Left cardiac atrium (tissue), 4 donors: ENCODE data around the gene ZFYVE19. TPM values are rescaled to one million over a fixed set of nuclear protein-coding genes. Genes with fewer than 3 reads are reported as not detected.

ENCODE experiments used
- ATAC-seq, 2 donors: fragments of 200-7000 bp; cut with Tn5 transposase; one replicate each; pipeline ENCODE4 v1.9.1; 2020; ENCODE audit warnings: mild to moderate bottlenecking in 2 of 2, moderate library complexity in 2 of 2
- DNase-seq: peaks from one replicate; pipeline ENCODE4 v3.0.0-alpha.2; 2020
- intact Hi-C, 2 donors: fragments of 100-400 bp; cut with DNase I; formaldehyde crosslinking; loops; one replicate each; pipeline versions ENCODE4 v1.14.1 to v1.15.1; 2022 to 2023
- total RNA-seq, 2 donors: library from RNA; stranded (reverse); fragmentation: NEBNext Ultra II Directional; extraction: Animal tissue kit (Norgen Biotek cat#: 25700); gene quantifications; one replicate each; pipeline ENCODE4 v1.2.1, GENCODE V29; 2021
- donor health status: DM: no; HTN: yes; CAD: no.
- donor health status: DM: no; HTN: yes; CAD: no; lungs with severe emphysema.
- donor health status: DM: yes; HTN: yes; CAD: no.
- donor health status: Dilated cardiomyopathy.

ZFYVE19 gene
- total RNA-seq, 2 donors from 2014 or later: 12.7 to 26.8 TPM

DNA sequence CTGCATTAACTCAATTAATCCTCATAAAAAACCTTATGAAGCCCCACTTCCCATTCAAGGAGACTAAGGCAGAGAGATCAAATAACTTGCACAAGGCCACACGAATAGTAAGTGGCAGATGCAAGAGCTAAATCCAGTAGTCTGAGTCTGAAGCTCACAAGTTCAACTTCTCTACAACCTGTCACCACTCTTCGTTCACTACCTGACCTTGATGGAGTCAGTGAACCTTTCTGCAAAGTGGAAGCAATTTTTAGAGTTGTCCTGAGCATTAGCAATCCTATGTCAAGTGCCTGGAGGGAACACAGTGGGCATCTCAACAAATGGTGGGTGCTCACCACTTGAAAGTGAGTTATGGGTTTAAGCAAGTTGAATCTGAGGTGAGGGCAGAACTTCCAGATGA is 34.9 kb downstream of the ZFYVE19 start:
- DNase-seq (no peak), ATAC-seq (no peak)
- intact Hi-C loops: no loop called here

DNA sequence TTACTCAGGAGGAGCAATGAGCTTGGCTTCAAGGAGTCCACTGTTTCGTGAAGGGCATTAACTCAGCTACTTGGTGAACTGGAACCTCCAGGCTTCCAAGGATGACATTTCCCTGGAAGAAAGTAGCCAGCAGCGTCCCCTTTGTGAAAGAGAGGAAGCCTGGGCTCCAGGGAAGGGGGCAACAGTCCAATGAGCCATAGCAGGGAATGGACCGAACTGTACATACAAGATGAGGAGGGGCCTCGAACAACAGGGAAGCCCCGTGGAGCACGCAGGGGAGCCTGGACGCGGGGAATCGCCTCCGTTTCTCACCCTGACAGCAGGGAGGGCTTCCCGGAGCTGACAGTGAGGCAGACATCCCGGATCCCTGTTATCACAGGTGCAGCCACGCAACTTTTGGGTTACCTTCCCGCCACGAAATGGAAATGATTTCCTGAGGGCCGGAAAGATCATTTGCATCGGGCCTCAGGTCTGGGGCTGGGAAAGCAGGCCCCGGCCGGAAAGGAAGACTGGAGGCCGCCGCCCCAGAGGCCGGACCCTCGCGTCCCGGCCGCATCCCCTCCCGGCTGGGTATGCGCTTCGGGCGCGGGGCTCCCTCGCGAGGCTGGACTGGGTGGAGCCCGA is 36.5 kb downstream of the ZFYVE19 start:
- no peak for ATAC-seq
- DNase-seq: no peak
- intact Hi-C loops: no loop called here

DNA sequence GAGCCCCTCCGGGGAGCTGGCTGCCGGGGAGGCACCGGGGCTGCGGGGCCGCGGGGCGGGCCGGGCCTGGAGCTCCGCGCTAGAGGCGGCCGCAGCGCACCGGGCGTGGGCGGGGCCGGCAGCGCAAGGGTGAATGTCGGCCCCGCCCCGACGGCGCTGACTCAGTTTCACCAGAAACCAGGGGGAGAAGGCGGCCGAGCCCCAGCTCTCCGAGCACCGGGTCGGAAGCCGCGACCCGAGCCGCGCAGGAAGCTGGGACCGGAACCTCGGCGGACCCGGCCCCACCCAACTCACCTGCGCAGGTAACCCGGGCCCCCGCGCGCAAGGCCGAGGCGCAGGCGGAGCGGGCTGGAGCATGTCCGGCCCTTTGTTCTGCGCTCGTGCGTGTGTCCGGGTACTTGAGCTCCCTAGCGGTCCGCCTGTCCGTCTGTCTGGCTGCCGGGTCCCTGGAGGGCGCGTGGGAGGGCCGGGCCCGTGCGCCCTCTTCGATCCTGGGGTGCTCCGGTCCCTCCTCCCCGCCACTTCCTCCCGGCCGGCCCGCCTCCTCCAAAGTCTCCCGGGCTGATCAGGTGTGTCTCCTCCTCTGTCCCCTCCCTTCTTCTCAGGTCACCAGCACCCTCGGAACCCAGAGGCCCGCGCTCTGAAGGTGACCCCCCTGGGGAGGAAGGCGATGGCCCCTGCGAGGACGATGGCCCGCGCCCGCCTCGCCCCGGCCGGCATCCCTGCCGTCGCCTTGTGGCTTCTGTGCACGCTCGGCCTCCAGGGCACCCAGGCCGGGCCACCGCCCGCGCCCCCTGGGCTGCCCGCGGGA is 37.2 kb downstream of the ZFYVE19 start, which contains the start of gene SPINT1:
TSS of gene SPINT1 (plus strand) at position 164 of the 811 bp plus-strand sequence. CDS start at position 671, 507 bp downstream.
- peak; percentile 55 to 66 for ATAC-seq
- peak; percentile 36 for DNase-seq
- intact Hi-C loops: no loop called here

DNA sequence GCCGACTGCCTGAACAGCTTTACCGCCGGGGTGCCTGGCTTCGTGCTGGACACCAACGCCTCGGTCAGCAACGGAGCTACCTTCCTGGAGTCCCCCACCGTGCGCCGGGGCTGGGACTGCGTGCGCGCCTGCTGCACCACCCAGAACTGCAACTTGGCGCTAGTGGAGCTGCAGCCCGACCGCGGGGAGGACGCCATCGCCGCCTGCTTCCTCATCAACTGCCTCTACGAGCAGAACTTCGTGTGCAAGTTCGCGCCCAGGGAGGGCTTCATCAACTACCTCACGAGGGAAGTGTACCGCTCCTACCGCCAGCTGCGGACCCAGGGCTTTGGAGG is 37.8 kb downstream of the ZFYVE19 start:
- intact Hi-C loops: no loop called here
- ATAC-seq (peak; percentile 25 to 33), DNase-seq (peak; percentile 34)

DNA sequence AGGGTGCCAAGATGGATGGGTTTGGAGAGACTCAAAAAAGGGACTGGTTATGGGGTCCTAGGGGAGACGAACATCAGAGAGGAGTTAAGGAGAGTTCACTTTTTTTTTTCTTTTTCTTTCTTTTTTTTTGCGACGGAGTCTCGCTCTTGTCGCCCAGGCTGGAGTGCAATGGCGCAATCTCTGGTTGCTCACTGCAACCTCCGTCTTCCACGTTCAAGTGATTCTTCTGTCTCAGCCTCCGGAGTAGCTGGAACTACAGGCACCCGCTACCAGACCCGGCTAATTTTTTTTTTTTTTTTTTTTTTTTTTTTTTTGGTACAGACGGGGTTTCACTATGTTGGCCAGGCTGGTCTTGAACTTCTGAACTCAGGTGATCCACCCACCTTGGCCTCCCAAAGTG is 38.1 kb downstream of the ZFYVE19 start:
- intact Hi-C loops: no loop called here
- DNase-seq (no peak), ATAC-seq (no peak)

DNA sequence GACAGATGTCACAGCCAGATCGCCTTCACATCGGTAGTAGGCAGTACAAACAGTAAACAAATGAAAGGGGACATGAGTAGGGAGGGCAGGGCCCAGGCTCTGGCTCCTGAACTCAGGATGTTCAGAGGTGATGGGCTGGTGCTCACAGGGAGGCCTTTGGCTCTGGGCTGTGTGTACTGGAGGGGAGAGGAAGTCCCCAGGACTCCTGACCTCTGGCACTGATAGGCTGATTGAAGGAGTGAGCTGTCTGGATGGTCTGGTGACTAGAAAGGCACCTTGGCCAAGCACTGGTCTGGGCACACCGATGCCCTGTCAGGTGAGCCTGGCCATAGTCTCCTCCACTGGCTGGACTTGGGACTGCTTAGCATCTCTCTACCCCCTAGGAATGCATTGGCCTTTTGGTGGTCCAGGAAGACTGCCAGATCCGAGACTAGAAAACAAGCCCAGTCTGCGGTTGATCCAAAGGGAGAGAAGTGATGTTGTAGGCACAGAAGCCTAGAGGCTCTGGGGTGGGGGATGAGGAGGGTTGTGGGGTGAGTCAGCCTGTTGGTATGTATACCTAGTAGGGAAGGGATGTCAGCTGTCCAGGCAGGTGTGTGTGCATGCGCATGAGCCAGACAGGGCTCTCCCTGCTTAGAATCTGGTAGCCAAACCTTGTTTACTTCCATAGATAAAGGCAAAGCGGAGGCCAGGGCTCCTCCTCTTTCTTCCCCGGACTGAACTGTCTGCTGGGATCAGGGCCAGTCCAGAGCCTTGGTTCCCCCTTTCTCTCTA is 38.8 kb downstream of the ZFYVE19 start:
- intact Hi-C loops: no loop called here
- ATAC-seq: peak; percentile 14 to 61
- DNase-seq: no peak

DNA sequence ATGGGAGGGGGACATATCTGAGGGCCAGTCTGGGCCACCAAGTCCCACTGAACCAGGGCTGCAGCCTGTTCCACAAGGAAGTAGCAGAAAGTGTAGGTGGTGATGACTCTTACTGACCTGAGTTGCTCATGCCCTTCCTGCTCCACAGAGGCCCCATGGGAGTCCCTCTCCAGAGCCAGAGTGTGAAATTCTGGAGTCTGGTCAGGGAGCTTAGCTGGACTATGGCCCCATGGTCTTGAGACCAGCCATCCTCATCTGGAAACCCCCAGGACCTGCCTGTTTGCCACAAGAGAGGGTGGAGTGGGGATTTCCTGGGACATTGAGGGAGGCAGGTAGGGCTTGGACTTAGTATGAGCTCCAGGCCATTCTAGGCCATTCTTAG is 39.9 kb downstream of the ZFYVE19 start:
- intact Hi-C loops: no loop called here
- ATAC-seq: no peak

DNA sequence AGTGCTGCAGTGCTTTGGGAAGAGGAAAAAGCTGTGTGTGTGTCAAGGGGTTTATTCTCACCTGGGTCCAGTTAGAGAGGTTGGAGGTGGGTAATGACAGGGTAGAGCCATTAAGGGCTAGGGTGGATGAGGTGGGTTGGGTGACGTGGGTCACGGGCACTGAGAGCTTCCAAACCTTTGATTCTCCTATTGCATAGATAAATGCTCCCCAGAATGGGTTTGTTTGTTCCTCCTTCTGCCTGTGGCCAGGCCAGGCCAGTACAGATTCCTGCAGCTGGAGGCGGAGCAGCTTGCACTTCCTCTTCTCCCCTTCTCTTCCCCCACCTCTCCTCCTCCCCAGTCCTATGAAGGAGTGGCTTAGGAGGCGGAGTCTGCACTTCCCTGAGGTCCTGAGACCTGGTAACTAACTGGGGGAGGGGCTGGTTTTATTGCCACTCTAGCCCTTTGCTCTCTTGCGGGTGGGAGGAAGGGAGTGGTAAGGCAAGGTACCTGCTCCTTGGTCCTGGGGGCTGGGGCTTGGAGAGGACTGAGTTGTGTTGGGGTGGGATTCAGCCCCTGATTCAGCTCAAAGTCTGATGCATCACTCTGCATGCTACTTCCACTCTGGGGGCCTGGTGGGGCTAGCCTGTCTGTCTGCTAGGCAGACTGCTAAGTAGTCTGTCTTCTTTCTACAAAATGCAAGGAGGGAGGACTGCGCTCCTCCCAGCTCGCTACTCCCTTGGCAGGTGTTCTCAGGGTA is 40.5 kb downstream of the ZFYVE19 start:
- ATAC-seq: peak in 1 of 2 donors; percentile 81
- peak; percentile 56 for DNase-seq
- intact Hi-C loops: no loop called here

More for the DNA sequence above, 39.9 kb downstream of the ZFYVE19 start:
- DNase-seq: no peak

DNA sequence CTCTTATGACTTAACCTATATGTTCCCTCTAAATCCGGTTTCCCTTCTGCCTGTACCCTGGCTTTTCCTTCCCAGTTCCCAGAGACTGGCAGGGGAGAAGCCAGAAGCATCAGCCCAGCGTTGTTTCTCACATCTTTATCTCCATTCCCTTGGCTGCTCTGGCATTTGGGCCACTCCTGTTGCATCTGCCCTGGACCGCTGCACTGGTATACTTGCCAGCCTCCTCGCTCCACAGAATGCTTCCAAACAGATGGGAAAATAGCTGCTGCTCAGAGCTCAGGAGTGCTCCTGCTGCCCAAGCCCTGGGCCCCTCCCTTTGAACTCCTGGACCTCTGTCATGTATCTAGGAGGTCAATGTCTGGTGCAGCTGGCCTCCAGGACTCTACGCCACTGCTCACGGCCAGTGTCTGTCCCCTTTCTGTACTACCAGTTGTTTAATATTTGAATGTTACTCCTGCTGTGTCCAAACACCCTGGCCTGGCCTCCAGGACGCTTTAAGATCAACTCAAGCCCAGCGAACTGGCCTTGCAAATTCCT is 43.8 kb downstream of the ZFYVE19 start:
- ATAC-seq (no peak), DNase-seq (no peak)
- intact Hi-C loops: no loop called here

DNA sequence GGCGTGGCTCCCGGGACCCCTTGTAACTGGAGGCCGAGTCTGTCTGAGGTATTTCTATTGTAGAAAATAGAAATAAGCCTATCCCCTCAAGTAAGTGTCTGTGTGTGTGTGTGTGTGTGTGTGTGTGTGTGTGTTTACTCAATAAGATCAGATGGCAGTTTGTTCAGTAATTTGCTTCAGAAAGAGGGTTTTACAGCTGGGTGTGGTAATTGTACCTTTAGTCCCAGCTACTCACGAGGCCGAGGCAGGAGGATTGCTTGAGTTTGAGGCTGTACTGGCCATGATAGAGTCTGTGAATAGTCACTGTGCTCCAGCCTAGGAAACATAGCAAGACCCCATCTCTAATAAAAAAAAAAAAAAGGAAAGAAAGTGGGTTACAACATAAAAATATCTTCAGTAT is 45.6 kb downstream of the ZFYVE19 start:
- ATAC-seq: no peak
- DNase-seq: no peak
- intact Hi-C loops: no loop called here

DNA sequence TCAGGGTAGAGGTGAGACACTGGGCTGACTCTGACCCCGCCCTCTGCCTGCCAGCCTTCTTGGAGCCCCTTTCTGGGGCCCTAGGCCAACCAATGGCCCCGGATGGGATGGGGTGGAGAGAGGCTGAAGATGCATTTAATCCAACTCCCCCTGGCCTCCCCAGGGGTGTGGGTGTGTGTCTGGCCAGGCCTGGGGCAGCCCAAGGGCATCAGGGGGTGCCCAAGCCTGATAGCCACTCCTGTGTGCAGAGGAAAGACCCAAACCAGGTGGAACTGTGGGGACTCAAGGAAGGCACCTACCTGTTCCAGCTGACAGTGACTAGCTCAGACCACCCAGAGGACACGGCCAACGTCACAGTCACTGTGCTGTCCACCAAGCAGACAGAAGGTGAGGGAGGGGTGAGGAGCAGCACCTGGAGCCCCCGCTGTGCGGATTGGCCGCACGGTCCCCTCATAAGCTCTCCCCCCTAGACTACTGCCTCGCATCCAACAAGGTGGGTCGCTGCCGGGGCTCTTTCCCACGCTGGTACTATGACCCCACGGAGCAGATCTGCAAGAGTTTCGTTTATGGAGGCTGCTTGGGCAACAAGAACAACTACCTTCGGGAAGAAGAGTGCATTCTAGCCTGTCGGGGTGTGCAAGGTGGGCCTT is 46.5 kb downstream of the ZFYVE19 start:
- intact Hi-C loops: no loop called here
- DNase-seq: no peak
- ATAC-seq: no peak

DNA sequence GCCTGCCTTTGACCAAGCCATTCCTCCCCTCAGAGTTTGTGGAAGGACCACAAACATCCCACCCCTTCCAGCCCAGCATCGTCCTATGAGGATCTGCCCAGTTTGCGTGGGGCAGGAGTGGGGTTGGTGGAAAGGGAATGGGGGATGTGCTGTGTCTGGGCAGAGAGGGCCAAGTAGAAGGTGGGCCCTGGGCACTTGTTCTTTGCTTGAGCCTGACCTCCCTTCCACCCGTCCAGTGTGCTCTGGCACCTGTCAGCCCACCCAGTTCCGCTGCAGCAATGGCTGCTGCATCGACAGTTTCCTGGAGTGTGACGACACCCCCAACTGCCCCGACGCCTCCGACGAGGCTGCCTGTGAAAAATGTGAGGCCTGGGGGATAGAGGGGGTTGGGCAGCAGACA is 47.3 kb downstream of the ZFYVE19 start:
- no peak for DNase-seq
- no peak for ATAC-seq
- intact Hi-C loops: no loop called here

DNA sequence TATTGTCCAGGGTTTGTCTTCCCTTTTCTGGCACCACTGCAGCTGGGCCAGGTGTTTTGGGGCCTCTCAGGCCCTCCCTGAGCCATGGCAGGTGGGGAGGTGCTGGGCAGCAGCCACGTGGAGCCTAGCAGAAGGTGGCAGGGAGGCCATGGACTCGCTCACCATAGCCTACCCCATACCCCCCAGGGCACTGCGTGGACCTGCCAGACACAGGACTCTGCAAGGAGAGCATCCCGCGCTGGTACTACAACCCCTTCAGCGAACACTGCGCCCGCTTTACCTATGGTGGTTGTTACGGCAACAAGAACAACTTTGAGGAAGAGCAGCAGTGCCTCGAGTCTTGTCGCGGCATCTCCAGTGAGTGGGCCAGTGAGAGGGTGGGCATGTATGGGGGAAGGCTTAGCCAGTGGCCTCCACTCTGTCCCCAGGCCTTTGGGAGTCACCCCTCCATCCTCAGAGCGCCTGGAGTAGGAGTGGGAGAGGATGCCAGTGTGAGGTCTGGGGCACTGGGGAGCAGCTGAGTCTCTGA is 48.9 kb downstream of the ZFYVE19 start:
- no peak for DNase-seq
- no peak for ATAC-seq
- intact Hi-C loops: loop anchor here in 1 of 2 donors (2.0 kb wide), 1 partner anchor 37 kb away; no protein-coding TSS in a partner anchor

DNA sequence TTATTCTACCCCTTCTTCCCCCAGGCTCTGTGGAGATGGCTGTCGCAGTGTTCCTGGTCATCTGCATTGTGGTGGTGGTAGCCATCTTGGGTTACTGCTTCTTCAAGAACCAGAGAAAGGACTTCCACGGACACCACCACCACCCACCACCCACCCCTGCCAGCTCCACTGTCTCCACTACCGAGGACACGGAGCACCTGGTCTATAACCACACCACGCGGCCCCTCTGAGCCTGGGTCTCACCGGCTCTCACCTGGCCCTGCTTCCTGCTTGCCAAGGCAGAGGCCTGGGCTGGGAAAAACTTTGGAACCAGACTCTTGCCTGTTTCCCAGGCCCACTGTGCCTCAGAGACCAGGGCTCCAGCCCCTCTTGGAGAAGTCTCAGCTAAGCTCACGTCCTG is 49.9 kb downstream of the ZFYVE19 start:
- ATAC-seq (no peak), DNase-seq (no peak)
- intact Hi-C loops: loop anchor here in 1 of 2 donors (2.0 kb wide), 1 partner anchor 36 kb away; no protein-coding TSS in a partner anchor

DNA sequence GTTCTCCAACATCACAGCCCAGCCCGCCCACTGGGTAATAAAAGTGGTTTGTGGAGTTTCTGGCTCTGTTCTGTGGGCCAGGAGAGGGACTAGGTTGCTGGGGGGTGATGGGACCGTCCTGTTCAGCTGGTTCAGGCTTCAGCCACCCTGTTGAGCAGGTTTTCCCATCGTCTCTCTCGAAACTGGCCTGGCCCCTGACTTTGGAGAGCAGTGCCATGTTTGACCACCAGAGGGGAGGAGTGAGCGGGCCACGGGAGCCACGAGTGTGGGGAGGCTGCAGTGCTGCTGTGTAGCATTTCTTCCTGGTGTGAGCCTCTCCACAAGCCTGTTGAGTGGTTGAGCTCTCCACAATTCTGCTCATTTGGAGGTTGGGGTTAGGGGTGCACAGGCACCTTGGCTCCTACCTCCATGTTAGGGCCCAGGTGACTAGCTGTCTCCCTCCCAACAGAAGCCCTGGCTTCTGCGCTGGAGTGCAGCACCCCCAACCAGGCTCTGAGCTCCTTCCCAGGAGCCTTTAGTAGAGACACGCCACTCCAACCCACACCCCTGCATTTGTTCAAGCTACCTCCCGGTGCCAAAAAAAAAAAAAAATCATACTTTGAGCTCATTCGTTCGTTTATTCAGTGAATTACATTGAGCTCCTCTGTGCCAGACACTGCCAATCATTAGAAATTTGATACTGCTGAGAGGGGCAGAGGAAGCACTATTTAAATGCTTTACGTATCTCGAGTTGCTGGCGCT is 50.9 kb downstream of the ZFYVE19 start:
- intact Hi-C loops: loop anchor here in 1 of 2 donors (2.0 kb wide), 1 partner anchor 35 kb away; no protein-coding TSS in a partner anchor
- ATAC-seq (peak; percentile 86 to 87), DNase-seq (peak; percentile 70)

DNA sequence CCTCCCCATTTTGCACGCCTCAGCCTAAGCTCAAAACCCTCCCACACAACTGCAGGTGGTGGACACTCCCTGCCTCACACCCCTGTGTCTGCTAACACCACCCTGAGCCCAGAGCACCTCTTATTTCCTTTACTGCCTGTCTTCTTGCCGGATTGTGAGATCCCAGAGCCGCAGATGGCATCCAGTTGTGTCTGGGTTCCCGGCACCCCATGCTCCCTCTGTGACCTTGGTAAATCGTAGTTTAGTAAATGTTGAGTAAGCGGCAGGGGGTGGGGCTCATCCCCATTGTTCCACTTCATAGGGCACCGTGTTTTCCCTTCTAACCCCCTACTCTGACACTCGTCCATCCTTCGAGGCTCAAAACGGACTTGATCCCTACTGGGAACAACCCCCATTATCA is 51.8 kb downstream of the ZFYVE19 start:
- intact Hi-C loops: no loop called here
- no peak for ATAC-seq
- no peak for DNase-seq

DNA sequence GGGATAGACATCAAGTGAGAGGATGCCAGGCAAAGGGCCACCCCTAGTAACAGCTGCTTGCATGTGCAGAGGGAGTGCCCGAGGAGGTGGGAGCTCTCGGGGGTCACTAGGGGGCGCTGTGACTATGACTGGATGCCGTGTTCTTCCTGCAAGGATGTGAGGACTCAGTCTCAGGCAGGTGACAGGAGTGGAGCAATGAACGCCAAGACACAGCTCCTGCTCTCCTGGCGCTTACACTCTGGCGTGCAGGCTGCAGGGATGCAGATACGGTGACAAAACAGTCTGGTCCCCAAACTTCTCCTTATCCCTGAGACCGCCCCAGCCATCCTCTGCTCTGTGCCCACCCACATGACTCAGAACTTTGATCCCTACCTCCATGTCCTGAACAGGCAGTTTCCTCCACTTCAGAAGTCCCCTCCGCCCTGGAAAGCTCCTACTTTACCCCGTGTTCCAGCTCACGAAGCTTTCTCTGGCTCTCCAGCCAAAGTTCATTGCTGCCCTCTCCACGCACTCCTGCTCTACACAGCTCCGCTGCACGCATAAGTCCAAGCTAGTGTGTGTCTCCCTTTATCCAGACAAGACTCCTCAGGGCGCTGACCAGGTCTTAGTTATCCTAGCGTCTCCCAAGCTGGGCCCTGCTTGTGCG is 52.4 kb downstream of the ZFYVE19 start:
- intact Hi-C loops: no loop called here
- peak; percentile 73 for DNase-seq

More for the DNA sequence above, 52.4 kb downstream of the ZFYVE19 start:
- ATAC-seq: peak; percentile 60 to 65
